Right lobe of liver (tissue), 6 donors: ENCODE data around the gene CNEP1R1. TPM values are rescaled to one million over a fixed set of nuclear protein-coding genes. Genes with fewer than 3 reads are reported as not detected.

Experiments used
- ATAC-seq, 4 donors: fragments of 200-7000 bp; cut with Tn5 transposase; one replicate each; pipeline ENCODE4 v1.9.1; 2020; ENCODE audit warnings: mild to moderate bottlenecking in 4 of 4, moderate library complexity in 4 of 4
- DNase-seq, 3 donors: peaks; one replicate each; pipeline ENCODE4 v3.0.0-alpha.2; 2020
- H3K27ac ChIP-seq, 3 donors: fragments of 200-600 bp; one replicate each; pipeline ENCODE4 v1.8.0; 2022
- H3K27me3 ChIP-seq, 2 donors: fragments of 200-600 bp; one replicate each; pipeline ENCODE4 v1.8.0; 2022
- H3K36me3 ChIP-seq, 4 donors: fragments of 200-600 bp; sonication (generic) in 1 of 4; one replicate each; pipeline versions ENCODE4 v1.5.1 to v1.8.0; 2017 to 2022; ENCODE audit warnings: control low read depth in 1 of 4
- H3K4me1 ChIP-seq, 4 donors: fragments of 200-600 bp; sonication (generic) in 1 of 4; one replicate each; pipeline versions ENCODE4 v1.5.1 to v1.8.0; 2017 to 2022; ENCODE audit warnings: control low read depth in 1 of 4
- H3K4me3 ChIP-seq, 3 donors: fragments of 200-600 bp; one replicate each; pipeline ENCODE4 v1.8.0; 2022
- H3K9me3 ChIP-seq, 4 donors: fragments of 200-600 bp; sonication (generic) in 1 of 4; one replicate each; pipeline versions ENCODE4 v1.5.1 to v1.8.0; 2017 to 2022; ENCODE audit warnings: control low read depth in 1 of 4
- POLR2A ChIP-seq: fragments of 450-650 bp; IDR thresholded peaks from one replicate; pipeline ENCODE4 v1.6.1; 2017; ENCODE audit warnings: antibody characterized with exemption, mild to moderate bottlenecking
- WGBS: methylation state at CpG from one replicate; pipeline ENCODE4 v1.1.6; 2018; ENCODE audit warnings: low coverage, low lambda C conversion rate; ENCODE audit not compliant: insufficient coverage; ENCODE audit errors: missing lambda C conversion rate; 5-methylcytosine and 5-hydroxymethylcytosine counted together
- intact Hi-C, 2 donors: fragments of 100-400 bp; cut with DNase I; formaldehyde crosslinking; loops; one replicate each; pipeline versions ENCODE4 v1.11.2 to v1.14.1; 2022
- total RNA-seq, 6 experiments: library from RNA; depleted of rRNA in 2 of 6; stranded (reverse); fragments of >200 nt in 2 of 6; fragmentation: NEBNext Ultra II Directional in 3 of 6; extraction: Animal tissue kit (Norgen Biotek cat#: 25700) in 3 of 6; gene quantifications; one replicate each; pipeline versions ENCODE4 v1.1.0 to v1.2.4, GENCODE V29; 2016 to 2023
- TF ChIP-seq, protein P1 (sequence below), 4 donors: fragments of 200-600 bp in 3 of 4; fragments of 450-650 bp in 1 of 4; IDR thresholded peaks; one replicate each; pipeline versions ENCODE4 v1.5.1 to v1.8.0; 2016 to 2022; ENCODE audit warnings: antibody characterized with exemption in 4 of 4, mild to moderate bottlenecking in 2 of 4
- donor health status: DM: no; HTN: yes; CAD: no.
- donor health status: DM: no; HTN: no; CAD: no.
- donor health status: DM: no; HTN: no; CAD: no.
- donor health status: DM: no; HTN: yes; CAD: no.
- donor health status: DM: no; HTN: yes; CAD: no.

Gene CNEP1R1
- total RNA-seq, 6 experiments from 2014 or later, result 6.0 to 9.6 (median 7.5) TPM

DNA sequence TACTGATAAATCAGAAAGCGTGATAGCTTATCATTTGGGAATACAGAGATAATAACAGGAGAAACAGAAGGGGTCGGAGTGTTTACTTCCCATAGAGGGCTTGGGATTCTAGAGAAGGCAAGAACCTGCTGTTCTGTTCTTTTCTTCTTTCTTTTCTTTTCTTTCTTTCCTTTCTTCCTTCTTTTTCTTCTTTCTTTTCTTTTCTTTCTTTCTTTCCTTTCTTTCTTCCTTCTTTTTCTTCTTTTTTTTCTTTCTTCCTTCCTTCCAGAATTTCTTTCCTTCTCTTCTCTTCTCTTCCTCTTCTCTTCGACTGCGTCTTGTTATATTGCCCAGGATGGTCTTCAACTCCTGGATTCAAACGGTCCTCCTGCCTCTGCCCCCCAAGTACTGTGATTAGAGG is 18.3 kb downstream of the CNEP1R1 start:
- ATAC-seq, result no peak

DNA sequence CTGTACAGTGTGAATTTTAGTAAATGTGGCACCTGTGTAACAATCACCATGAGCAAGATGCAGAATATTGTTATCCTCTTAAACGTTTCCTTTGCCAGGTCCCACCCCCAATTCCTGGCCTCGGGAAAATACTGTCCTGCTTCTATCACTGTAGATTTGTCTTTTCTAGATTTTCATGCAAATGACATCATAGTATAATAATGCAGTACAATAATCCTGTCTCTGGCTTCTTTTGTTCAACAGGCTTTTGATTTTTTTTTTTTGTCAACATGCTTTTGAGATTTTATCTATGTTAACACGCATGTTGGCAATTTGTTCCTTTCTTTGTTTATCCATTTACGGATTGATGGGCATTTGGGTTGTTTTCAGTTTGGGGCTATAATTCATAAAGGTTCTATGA is 20.4 kb downstream of the CNEP1R1 start:
- no peaks in the 10 kb centered on the region for H3K9me3 ChIP-seq
- no peaks in the 10 kb centered on the region for H3K27me3 ChIP-seq
- TF ChIP-seq, protein P1, sequence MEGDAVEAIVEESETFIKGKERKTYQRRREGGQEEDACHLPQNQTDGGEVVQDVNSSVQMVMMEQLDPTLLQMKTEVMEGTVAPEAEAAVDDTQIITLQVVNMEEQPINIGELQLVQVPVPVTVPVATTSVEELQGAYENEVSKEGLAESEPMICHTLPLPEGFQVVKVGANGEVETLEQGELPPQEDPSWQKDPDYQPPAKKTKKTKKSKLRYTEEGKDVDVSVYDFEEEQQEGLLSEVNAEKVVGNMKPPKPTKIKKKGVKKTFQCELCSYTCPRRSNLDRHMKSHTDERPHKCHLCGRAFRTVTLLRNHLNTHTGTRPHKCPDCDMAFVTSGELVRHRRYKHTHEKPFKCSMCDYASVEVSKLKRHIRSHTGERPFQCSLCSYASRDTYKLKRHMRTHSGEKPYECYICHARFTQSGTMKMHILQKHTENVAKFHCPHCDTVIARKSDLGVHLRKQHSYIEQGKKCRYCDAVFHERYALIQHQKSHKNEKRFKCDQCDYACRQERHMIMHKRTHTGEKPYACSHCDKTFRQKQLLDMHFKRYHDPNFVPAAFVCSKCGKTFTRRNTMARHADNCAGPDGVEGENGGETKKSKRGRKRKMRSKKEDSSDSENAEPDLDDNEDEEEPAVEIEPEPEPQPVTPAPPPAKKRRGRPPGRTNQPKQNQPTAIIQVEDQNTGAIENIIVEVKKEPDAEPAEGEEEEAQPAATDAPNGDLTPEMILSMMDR (IDR thresholded peaks at IDR 0.05), result no peak
- no peak for TF ChIP-seq POLR2A
- ATAC-seq (no peak), DNase-seq (no peak)
- intact Hi-C loops, result no loop called here
- WGBS, result 65% methylated on average over 4 of the region's 4 CpGs
- H3K4me1 ChIP-seq, result no peaks in the 10 kb centered on the region
- no peak overlapping the region for H3K27ac ChIP-seq
- no peaks in the 10 kb centered on the region for H3K36me3 ChIP-seq
- H3K4me3 ChIP-seq, result no peak overlapping the region

More for the DNA sequence above, 18.3 kb downstream of the CNEP1R1 start:
- WGBS, result 80% methylated on average over 5 of the region's 5 CpGs
- Histone ChIP-seq H3K36me3 (no peaks in the 10 kb centered on the region), H3K27me3 (no peaks in the 10 kb centered on the region), H3K9me3 (no peaks in the 10 kb centered on the region), H3K27ac (no peak overlapping the region), H3K4me3 (no peak overlapping the region), H3K4me1 (no peaks in the 10 kb centered on the region)
- no peak for DNase-seq
- intact Hi-C loops, result no loop called here
- no peak for TF ChIP-seq POLR2A
- TF ChIP-seq, protein P1 (IDR thresholded peaks at IDR 0.05), result no peak

DNA sequence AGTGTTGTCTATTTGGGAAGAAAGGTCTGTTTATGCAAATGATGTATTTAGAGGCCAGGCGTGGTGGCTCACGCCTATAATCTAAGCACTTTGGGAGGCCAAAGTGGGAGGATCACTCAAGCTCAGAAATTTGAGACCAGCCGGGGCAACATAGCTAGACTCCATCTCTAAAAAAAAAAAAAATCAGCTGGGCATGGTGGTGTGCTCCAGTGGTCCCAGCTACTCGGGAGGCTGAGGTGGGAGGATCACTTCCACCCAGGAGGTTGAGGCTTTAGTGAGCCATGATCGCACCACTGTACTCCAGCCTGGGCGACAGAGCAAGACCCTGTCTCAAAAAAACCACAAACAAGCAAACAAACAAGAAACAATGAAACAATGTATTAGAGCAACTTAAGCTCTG is 21.8 kb downstream of the CNEP1R1 start:
- Histone ChIP-seq H3K27me3 (no peaks in the 10 kb centered on the region), H3K4me3 (no peak overlapping the region), H3K4me1 (no peaks in the 10 kb centered on the region), H3K9me3 (no peaks in the 10 kb centered on the region), H3K36me3 (no peaks in the 10 kb centered on the region), H3K27ac (no peak overlapping the region)
- TF ChIP-seq POLR2A, result no peak
- TF ChIP-seq, protein P1 (IDR thresholded peaks at IDR 0.05), result no peak
- ATAC-seq, result no peak
- DNase-seq, result no peak
- 80% methylated on average over 5 of the region's 6 CpGs for WGBS
- intact Hi-C loops, result no loop called here

DNA sequence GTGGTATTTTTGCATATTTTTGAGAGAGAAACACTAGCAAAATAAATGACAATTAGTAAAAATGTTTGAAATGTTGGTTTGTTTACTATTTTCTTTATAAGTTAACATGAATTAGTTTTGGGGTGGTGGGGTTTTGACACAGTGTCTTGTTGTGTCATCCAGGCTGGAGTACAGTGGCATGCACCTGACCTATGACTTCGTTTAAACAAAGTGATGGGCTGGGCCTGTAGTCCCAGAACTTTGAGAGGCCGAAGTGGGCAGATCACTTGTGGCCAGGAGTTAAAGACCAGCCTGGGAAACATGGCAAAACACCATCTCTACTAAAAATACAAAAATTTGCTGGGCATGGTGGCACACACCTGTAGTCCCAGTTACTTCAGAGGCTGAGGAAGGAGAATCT is 22.8 kb downstream of the CNEP1R1 start:
- intact Hi-C loops, result no loop called here
- Histone ChIP-seq H3K4me3 (no peak overlapping the region), H3K4me1 (no peaks in the 10 kb centered on the region), H3K36me3 (no peaks in the 10 kb centered on the region), H3K9me3 (no peaks in the 10 kb centered on the region), H3K27me3 (no peaks in the 10 kb centered on the region), H3K27ac (no peak overlapping the region)
- TF ChIP-seq, protein P1 (IDR thresholded peaks at IDR 0.05), result no peak
- no peak for TF ChIP-seq POLR2A
- 46% methylated on average over 2 of the region's 2 CpGs for WGBS
- DNase-seq (no peak), ATAC-seq (no peak)

DNA sequence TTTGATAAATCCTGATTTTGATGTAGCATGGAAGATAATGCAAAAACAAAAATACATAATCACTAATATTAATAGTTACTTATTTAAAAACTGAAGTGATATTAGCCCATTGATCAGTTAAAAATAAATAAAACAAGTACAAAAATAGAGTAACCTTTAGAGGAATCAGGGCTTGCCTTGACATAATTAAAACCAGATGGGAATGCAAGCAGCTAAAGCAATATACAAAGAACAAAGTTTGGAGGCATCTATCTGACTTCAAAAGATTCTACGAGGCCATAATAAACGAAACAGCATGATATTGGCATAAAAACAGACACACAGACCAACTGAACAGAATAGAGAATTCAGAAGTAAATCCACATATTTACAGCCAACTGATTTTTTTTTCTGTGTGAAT is 25.8 kb downstream of the CNEP1R1 start:
- Histone ChIP-seq H3K27me3 (no peaks in the 10 kb centered on the region), H3K36me3 (no peaks in the 10 kb centered on the region), H3K4me1 (no peaks in the 10 kb centered on the region), H3K27ac (no peak overlapping the region), H3K4me3 (no peak overlapping the region), H3K9me3 (peaks cover 0 to under 1% (median 0%) of the 10 kb centered on the region in 4 donors)
- intact Hi-C loops, result no loop called here
- WGBS, result 64% methylated on average over 2 of the region's 2 CpGs
- TF ChIP-seq, protein P1 (IDR thresholded peaks at IDR 0.05), result no peak
- no peak for TF ChIP-seq POLR2A
- DNase-seq, result no peak
- ATAC-seq, result no peak
